ENCODE results near the gene TSR1.

Gene TSR1

DNA sequence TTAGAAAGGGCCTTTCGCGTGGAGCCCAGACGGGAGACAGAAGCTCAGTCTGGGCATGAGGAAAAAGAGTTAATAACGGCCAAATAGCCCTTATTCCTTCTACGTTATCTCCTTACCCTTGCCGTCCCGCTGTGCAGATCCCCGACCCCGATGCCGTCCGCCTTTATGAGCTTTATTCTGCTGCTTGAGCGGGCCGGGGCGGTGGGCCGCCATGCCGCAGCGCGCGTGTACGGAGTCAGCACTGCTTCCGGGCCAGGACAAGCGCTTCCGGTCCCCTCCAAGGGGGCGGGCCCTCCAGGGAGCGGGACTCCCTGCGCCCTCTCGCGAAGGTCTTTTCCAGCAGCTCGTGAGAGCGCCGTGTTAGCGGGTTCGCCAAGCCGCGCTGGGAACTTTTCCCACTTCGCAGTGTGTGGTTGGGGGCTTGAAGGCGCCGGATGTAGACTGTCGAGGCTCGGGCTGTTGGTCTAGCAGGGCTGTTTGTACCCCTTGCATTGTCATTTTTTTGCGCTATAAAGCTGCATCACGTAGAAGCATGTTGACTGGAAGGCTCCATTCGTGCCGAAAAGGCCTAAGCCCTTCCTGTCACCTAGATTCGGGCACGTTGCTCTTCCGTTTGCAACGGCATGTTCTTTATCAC, at the start of gene TSR1:
Gene TSR1 (minus strand): TSS at position 243 of the 637 bp plus-strand sequence. CDS start 30 bp downstream, at position 213.
- peak within 1 kb of the TSS; percentile 93 for H3K4me3 ChIP-seq (ENCODE audit: low read length)
- TF ChIP-seq, protein P1, sequence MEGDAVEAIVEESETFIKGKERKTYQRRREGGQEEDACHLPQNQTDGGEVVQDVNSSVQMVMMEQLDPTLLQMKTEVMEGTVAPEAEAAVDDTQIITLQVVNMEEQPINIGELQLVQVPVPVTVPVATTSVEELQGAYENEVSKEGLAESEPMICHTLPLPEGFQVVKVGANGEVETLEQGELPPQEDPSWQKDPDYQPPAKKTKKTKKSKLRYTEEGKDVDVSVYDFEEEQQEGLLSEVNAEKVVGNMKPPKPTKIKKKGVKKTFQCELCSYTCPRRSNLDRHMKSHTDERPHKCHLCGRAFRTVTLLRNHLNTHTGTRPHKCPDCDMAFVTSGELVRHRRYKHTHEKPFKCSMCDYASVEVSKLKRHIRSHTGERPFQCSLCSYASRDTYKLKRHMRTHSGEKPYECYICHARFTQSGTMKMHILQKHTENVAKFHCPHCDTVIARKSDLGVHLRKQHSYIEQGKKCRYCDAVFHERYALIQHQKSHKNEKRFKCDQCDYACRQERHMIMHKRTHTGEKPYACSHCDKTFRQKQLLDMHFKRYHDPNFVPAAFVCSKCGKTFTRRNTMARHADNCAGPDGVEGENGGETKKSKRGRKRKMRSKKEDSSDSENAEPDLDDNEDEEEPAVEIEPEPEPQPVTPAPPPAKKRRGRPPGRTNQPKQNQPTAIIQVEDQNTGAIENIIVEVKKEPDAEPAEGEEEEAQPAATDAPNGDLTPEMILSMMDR (conservative IDR thresholded peaks at IDR 0.05; ENCODE audit: low read length) = peak; percentile 35
- DNase-seq (ENCODE audit: low read depth) = peak; percentile 87

DNA sequence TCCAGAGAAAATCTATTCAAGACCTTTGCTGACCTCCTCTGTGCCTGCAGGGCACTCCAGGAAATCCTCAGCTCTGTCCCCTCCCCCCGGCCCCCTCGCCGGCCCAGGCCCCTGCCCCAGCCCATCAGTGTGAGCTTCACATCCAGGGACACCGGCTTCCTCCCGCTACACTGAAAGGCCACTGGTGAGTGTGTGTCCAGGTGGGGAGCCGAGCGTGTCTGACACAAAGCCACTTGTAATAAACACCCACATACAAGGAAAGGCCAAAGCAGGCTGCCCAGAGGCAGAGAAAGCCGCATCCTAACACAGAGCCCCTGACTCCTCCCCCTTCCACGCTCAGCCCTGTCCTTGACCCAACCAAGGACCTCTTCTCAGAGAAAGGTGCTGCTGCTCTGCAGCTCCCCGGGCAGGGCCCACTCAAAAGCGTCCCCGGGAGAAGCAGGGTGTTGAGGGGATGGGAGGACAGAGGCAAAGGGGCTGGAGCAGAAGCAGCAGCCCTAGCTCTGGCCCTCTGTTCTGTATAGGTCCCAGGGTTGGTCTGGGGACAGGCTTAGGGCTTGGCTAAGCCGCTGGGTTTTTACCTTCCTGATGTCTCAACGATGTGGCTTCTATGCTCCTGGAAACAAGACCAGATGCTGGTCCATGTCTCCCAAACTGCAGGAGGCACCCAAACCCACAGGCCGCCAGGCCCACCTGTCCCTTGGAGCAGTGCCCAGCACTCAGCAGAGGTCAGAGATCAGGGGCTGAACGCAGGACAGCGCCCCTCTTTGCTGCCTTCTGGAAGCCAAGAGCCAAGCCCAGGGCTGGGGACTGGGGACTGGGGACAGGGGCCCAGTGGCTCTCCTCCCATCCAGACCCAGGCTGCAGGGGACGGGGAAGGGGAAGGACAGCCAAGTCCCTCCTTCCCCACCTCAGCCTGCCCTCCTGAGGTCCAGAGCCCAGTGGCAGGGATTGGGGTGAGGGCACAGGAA, 49.3 kb upstream of the TSR1 start:
- no peak overlapping the region for H3K4me3 ChIP-seq (ENCODE audit: low read length)
- TF ChIP-seq, protein P1 (conservative IDR thresholded peaks at IDR 0.05; ENCODE audit: low read length) = no peak
- DNase-seq (ENCODE audit: low read depth) = no peak

DNA sequence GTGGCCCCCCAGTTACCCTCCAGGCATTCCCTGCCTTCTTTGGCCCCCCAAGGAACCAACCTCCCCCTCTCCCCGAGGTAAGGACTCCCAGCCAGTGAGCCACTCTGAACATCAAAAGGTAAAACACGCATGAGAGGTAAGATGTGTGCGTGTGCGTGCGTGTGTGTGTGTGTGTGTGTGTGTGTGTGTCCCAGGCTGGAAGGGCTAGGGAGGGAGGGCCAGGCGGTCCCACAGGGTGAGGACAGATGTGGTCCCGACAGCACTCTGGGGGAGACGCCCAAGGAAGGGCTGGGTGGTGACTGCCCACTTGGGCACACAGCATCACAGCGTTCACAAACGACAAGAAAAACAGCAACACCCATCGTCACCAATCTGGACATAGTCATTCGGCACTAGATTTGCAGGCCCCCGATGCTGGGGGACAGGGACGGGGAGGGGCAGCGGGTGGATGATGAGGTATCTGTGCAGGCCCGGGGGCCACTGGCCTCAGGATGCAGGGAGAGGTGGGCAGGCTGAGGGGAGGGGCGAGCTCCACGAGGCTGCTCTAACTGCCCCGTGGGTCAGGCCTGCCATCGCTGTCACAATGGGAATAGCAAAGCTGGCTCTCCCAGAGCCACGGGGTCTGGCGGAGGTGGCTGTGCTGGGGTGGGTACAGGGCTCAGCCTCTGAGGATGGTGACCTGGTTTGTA, 48.3 kb upstream of the TSR1 start:
- DNase-seq (ENCODE audit: low read depth) = no peak
- TF ChIP-seq, protein P1 (conservative IDR thresholded peaks at IDR 0.05; ENCODE audit: low read length) = no peak
- H3K4me3 ChIP-seq (ENCODE audit: low read length) = no peak overlapping the region

DNA sequence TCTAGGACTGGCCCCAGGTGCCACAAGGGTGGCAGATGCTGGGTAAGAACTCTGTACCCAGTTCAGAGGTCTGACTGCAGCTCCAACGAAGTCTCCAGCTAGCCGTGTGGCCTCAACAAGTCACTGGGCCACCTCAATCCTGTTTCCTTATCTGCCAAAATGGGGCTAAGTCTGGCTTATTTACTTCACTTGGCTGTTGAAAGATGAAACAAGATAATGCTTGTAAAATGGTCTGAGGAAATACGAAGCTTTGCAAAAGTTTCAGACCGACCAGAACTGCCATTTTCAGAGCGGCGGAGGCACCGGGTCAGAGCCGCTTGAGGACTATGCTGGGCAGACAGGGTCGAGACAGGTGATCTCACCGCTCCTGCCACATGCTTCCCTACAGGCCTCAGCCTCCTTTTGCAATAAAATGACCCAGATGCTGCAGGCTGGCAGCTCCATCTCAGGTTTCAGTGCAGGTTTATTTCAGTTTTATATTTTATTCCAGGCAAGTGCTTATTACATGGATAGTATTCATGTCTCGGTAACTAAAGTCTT, 47.4 kb upstream of the TSR1 start:
- DNase-seq (ENCODE audit: low read depth) = no peak
- H3K4me3 ChIP-seq (ENCODE audit: low read length) = no peak overlapping the region
- TF ChIP-seq, protein P1 (conservative IDR thresholded peaks at IDR 0.05; ENCODE audit: low read length) = no peak

DNA sequence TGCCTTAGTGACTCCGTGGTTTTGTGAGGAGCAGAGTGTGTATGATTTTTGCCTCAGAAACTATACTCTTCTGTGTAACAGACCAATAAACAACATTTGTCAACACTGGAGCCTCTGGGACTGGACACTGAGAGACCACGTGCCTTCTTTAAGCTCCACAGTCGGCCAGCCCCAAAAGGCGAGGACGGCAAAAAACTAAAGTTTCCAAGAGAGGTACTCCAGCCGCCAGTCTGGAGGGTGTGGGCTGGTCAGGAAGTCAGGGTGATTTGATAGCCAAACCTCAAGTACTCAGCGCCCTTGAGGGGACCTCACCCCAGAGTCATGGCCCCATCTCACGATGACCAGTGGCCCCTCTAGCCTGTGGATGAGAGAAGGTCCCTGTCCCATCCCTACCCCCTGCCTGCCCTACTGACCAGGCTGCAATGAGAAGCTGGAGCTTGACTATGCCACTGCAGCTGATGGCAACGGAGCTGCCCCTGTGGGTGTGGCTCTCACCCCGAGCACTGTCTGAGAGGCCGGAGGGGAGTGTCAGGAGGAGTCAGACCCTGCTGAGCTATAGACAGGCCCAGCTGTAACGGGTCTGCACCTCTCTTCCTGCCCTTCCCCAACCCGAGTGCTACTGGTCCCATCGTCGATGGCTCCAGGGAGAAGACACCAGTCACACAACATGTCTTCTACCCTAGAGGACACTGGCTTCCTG, 44.8 kb upstream of the TSR1 start:
- no peak overlapping the region for H3K4me3 ChIP-seq (ENCODE audit: low read length)
- TF ChIP-seq, protein P1 (conservative IDR thresholded peaks at IDR 0.05; ENCODE audit: low read length) = no peak
- DNase-seq (ENCODE audit: low read depth) = no peak

DNA sequence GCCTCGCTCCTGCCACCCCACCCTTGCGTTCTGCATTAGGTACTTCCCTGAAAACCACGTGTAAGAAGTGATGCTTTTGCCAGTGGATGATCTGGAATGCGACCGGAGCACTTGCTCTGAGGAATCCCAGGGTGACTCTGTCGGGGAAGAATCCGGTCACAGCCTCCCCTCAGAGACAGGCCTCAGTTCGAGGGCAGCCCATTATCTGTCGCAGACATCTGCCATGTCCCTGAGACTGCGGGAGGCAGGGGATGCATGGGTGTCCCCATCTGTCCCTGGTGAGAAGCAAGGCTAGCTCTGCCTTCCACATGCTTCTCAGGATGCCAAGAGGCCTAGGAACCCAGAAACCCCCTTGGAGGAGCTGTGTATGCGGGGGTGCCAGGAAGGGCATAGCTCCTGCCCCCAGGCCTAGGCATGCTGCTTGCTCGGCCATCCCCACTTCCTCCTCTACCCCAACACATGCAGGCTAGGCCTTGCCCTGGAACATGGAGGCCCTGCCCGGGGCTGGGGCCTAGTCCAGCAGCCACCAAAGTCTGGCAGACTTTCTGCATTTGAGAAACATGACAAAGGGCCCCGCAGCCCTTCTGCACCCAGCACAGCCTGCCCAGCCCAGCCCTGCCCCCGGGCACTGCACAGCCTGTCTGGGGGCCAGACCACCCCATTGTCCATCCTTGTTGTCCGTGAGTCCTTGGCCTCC, 44.1 kb upstream of the TSR1 start:
- peak; percentile 33 for DNase-seq (ENCODE audit: low read depth)
- no peak overlapping the region for H3K4me3 ChIP-seq (ENCODE audit: low read length)
- TF ChIP-seq, protein P1 (conservative IDR thresholded peaks at IDR 0.05; ENCODE audit: low read length) = no peak

Data from AG10803 (cell line).